NCI-H1092 treated with DMSO at 0.1 percent for 48 hours (cell line): ENCODE data around the gene TBC1D9B.

Source experiments
- DNase-seq: peaks from one replicate; lab custom pipeline; 2025; lab: John Stamatoyannopoulos, UW

Gene TBC1D9B

DNA sequence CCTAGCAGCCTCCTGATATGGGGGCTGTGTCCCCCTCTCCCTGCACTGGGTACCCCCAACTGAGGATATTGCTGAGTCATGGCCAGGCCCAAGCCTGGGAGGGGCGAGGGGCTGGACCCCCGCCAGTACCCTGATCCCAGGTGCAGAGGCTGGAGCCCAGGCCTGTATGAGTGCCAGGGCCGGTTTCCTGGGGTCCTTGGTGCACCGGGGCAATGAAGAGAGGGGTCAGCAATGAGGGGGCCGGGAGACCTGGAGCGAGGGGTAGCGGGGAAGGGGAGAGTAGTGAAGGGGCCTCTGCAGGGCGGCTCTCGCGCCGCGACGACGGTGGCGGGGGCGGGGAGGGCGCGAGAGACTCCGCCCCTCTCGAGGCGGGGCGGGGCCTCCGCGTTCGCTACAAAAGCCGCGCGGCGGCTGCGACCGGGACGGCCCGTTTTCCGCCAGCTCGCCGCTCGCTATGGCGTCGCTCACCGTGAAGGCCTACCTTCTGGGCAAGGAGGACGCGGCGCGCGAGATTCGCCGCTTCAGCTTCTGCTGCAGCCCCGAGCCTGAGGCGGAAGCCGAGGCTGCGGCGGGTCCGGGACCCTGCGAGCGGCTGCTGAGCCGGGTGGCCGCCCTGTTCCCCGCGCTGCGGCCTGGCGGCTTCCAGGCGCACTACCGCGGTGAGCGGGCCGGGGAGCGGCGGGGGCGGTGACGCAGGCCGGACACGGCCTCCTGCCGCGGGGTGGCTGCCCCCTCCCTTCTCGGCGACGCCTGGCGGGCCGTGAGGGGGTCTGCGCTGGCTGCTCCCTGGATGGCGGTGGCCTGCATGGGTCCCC lies 87.0 kb downstream of the TBC1D9B start, which contains the start of gene SQSTM1:
Gene SQSTM1 (plus strand): TSS at position 423 of the 815 bp plus-strand sequence. CDS start 32 bp downstream, at position 455.
- peak; percentile 43 for DNase-seq

DNA sequence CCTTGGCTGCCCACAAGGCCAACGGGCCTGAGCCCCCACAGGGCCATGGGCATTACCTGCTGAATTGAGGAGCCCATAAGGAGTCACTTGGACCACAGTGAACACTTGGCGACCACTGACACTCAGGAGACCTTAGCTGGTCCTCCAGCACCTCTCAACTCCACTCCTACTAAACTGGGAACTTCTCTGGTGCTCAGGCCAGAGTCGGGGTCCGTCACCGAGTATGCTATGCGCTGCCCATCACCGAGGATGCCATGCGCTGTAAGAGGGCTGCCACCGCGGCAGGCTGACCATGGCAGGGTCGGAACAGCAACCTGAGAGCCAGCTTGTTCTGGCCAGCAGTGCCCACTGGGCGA lies 87.6 kb downstream of the TBC1D9B start:
- no peak for DNase-seq

DNA sequence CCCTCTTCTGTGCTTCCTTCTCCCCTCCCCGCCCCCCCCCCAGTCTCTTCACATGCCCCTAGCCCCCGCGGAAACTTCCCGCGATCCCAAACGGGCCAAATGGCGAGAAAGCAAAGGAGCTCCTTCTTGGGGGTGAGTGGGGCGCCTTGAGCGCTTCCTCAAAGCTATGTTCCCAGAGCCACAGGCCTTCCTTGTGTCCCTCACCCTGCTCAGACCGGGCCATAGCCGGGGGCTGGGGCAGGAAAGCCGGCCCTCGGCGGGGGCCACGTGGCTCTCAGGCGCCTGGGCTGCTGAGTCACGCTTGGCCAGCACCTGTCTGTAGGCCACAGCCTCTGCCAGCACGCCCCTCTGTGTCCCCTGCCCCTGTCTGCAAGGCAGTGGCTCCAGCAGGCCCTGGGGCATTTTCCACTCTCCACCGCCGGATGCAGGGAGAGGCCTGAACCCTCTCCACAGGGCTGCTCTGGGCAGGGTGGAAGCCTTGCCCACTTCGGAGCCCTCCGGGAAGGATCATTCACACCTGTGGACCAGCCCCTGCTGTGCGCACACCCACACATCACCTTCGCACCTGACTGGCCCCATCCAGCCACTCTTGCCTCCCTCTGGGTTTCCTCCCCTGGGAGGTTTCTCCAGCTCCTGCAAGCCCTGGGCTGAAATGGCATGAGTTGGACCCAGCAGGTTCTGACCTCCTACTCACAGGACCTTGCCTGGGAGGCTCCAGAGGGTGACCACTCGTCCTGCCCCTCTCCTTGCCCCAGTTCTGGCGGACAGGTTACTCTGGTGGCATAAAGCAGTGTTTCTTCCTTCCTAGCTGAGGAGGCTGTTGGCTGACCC lies 88.2 kb downstream of the TBC1D9B start:
- no peak for DNase-seq

DNA sequence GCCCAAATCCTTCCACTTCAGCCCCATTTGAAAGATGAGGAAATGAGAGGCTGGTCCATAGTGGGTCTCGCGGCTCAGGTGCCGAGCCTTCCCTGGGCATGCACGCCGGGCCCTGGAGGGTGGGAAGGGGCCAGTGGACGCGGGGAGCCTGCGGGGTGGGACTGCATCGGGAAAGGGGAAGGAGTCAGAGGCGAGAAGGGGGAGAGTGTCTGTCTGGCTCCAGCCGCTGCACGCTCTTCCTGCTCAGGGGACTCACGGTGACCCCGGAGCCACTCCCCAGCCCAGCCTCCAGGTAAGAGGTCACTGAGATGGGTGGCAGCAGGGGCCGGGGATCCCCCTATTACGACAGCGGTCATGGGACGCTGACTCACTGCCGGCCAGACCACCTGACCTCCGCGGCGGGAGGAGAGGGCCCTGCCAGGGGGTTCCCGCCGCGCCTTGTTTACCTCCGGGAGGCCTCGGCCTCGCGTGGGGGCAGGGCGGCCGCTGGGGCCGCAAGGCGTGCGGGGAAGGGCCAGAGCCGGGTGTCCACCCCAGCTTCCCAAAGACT lies 88.9 kb downstream of the TBC1D9B start:
- peak; percentile 37 for DNase-seq

DNA sequence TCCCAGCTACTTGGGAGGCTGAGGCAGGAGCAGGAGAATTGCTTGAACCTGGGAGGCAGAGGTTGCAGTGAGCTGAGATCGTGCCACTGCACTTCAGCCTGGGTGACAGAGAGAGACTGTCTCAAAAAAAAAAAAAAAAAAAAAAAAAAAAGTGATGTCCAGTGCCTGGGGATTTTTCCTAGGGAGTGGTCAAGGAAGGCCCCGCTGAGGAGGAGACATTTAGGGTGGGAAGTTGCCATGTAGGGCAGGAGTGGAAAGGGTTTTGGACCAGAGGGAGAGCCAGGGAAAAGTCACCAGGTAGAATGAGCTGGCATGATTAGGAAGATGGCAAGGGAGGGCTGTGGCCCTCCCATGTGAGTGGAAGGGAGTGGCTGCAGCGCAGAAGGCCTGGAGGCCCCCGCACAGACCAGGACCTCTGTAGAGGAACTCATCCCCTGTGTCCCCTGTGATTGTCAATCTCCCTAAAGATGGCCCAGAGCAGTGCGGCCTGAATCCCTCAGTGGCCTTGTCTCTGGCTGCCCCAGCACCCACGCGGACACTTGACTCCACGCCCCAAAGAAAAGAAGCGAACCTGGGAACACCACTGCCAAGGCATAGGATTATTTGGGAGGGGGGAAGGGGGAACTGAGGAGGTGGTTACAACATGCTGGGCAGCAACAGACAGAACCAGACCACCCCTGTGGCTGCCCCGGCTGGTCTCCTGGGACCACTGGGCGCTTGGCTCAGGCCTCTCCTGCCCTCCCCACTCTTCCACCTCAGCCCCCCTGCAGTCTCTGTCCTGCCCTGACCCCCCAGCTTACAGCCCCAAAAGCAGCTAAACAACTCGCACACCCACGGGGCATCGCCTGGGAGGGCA lies 89.6 kb downstream of the TBC1D9B start:
- DNase-seq: no peak

DNA sequence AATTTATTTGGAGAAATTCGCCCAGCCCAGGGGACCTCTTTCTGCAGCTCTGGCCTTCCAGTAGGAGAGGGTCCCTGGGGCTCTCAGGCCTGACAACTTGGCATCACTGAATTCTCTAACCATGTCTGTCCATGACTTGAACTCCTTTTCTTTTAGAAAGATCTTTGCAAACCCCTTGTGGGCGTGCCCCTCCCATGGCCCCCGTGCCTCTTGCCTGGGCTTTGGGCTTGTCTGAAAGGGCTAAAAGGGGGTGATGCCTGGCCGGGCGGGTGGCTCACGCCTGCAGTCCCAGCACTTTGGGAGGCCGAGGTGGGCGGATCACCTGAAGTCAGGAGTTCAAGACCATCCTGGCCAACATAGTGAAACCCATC lies 90.2 kb downstream of the TBC1D9B start:
- no peak for DNase-seq

DNA sequence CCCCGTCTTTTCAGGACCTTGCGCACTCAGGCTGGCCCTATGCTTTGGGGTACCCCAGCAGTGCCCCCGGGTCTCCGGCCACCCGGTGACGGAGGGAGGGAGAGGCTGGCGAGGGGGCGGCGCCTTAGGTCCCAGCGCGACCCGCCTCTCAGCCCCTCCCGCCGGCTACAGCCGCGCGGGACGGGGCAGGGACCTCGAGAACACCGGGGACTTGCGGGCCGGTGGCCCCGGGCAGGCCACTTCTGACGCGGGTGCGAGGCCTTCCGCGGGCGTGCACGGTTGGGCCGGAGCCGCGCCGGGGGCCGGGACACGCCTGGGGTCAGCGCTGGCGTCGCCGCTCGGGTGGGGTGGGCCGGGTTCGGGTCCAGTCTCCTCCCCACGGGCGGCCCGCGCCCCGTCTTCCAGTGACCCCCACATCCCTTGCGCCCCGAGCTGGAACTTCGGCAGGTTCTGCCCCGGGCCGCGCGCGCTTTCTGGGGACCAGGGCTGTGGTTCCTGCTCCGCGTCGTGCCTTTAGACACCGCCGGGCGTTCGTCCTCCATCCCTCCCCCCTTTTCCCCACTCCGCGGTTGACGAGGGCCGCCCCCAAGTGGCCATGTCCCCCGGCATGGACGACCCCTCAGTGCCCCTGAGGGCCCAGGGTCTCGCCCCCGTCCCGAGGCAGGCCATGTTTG lies 90.8 kb downstream of the TBC1D9B start:
- no peak for DNase-seq

DNA sequence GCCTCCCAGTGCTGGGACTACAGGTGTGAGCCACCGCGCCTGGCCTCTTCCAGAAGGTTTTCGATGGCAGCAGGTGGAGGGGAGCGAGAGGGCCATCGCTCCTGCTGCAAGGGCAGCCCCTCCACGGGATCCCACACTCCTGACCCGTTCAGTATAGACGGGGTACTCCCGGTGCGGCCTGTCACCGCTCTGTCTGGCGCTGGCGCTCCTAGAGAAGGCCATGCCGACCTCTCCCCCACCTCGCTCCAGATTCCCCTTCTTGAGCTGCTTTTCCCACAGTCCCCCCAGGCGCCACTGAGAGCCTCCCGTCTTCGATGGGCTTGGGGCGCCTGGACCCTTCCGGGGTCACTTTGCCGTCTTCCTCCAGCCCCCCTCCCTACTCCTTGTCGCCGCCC lies 91.3 kb downstream of the TBC1D9B start:
- no peak for DNase-seq

DNA sequence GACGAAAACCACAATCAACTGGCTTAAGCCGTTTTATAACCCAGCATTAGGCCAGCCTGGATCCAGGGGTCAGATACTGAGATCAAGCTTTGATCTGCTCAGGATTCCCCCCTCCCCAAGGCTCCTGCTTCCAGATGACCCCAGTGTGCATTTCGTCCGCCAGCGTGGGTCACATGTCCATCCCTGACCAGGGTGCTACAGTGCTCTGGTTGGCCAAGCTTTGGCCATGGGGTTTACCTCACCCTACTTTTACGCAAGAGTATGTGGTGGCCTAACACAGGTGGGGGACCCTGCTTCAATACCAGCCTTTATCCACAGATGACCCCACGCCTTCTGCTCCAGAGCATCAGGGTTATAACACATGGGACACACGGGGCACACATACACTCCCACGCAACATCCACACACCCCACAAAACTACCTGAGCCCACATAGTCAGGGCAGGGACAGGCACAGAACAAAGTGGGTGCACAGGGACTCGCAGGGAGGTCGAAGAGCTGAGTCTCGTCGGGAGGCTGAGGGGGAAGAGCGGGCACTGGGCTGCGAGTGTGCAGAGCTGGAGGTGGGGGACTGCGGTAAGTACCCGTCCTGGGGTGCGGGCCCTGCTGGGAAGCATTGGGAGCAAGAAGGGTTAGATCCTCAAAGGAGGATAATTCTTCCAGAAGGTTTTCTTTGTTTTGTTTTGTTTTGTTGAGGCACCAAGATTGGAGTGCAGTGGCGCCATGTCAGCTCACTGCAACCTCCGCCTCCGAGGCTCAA lies 92.0 kb downstream of the TBC1D9B start:
- DNase-seq: no peak

DNA sequence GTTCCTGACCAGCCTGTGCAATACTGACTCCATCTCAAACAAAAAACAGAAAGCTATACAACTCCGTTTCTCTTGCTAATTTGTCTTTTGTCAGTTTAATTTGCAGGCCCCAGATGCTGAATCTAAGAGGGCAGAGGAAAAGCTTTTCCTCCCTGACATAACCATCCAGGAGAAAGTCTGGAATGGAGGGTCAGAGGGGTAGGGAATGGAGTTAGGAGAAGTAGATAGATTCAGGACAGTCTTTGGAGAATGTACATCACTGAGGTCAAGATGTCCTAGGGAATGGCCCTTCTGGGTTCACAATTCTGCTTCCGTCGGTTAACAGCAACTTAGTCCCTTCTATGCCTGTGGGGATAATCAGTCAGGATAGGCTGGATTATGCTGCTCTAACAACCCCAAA lies 93.6 kb downstream of the TBC1D9B start:
- DNase-seq: no peak

DNA sequence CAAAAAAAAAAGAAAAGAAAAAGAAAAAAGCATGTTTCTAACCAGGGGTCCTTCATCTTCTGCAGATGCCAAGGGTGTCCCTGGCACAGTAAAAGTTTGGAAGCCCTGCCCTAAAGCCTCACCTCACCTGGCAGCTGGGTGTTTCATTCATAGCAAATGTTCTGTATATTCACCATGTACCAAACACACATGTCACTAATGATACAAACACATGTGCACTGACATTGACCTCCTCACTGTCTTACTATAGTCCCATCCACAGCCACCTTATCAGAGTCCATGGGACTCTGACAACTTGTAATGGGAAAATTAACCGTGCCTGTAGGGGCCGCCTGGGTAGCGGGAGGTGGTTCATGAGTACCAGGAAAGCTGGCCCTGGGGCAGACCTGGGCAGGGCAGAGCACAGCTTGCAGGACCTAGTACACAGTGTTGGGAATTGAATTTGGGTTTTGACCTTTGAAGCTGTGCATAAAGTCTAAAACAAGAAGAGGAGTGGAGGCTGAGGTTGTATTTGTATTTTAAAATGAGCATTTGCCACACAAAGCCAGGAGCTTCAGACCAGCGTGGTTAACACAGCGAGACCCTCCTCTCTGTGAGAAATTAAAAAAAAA lies 94.6 kb downstream of the TBC1D9B start:
- DNase-seq: no peak

DNA sequence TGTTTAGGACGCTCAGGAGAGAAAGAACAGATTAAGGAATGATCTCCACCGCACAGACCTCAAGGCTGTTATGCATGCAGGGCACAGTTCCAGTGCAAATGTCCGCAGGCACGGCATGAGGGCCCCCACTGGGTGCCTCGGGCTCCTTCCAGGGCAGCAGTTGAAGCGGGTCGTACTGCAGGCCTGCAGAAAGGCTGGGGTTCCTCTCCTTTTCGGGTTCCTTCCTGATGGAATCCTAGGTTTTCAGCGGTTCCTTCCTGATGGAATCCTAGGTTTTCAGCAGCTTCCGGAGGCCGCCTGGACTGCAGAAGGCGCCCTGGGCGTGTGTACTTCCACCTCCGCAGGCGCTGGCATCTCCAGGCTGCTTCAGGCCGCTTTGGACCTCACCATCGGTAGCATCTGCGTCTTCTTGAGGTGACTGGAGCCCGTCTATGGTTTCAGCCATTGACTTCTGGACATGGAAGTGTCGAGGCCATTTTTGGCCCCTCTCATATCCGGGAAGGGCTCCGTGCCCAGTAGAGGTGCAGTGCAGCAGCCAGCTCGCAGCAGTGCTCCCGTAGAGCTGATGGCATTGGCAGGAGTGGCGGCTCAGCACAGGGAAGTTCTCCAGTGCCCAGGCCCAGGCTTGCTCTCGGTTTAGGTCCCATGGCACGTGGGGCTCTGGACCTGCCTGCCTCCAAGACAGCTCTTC lies 95.4 kb downstream of the TBC1D9B start:
- no peak for DNase-seq
